ENCODE measurements around the gene ICA1. TPM values are rescaled to one million over a fixed set of nuclear protein-coding genes. Genes with fewer than 3 reads are reported as not detected.

The ICA1 gene
- total and polyA plus RNA-seq, 10 donors: 9.6 to 45.7 (median 27.0) TPM

DNA sequence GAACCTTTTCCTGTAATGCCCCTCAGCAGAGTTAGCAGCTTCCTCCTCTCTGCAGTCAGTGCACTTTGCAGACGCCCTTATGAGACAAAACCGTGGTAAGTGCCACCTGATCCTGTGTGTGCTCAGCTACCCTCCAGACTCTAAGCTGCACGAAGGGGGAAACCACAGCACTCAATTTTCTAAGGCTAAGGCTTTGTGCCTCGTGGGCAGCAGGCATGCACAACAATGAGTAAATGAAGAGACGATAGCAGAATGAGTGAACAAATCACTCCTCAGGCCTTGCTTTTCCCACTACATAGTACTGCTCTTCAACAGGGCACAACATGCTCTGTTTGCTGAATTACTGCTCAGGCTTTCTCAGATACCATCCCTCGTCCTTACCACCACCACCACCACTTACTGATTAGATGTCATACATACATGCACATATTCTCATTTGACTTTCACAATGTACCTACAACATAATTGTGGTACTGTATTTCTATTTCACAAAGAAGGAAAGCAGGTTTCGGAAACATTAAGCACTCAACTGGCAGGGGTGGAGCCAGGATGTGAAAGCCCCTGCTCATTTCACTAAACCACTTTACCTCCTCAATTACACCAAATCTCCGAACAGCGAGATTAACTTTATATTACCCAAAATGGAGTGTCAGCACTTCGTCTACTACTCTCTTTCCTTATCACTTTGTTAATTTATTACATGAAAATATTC is 85.4 kb downstream of the ICA1 start:
- 21 to 28% (median 24%) methylated on average over 10 of the region's 10 CpGs for WGBS, 5 donors
- Histone ChIP-seq H3K4me1 (peaks cover 27 to 74% (median 46%) of the 10 kb centered on the region in 6 donors), H3K27ac (peak overlapping the region; percentile 76 to 90 (median 84)), H3K4me3 (peak overlapping the region in 2 of 8 donors; percentile 4 to 43), H3K9me3 (no peaks in the 10 kb centered on the region), H3K27me3 (replicated peaks in 1 of 7) (no peaks in the 10 kb centered on the region), H3K36me3 (no peaks in the 10 kb centered on the region)
- TF ChIP-seq, protein P1, sequence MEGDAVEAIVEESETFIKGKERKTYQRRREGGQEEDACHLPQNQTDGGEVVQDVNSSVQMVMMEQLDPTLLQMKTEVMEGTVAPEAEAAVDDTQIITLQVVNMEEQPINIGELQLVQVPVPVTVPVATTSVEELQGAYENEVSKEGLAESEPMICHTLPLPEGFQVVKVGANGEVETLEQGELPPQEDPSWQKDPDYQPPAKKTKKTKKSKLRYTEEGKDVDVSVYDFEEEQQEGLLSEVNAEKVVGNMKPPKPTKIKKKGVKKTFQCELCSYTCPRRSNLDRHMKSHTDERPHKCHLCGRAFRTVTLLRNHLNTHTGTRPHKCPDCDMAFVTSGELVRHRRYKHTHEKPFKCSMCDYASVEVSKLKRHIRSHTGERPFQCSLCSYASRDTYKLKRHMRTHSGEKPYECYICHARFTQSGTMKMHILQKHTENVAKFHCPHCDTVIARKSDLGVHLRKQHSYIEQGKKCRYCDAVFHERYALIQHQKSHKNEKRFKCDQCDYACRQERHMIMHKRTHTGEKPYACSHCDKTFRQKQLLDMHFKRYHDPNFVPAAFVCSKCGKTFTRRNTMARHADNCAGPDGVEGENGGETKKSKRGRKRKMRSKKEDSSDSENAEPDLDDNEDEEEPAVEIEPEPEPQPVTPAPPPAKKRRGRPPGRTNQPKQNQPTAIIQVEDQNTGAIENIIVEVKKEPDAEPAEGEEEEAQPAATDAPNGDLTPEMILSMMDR (IDR thresholded peaks at IDR 0.05 in 8 of 11, conservative IDR thresholded peaks at IDR 0.05 in 3 of 11): no peak
- TF ChIP-seq POLR2A (IDR thresholded peaks at IDR 0.05): peak in 1 of 3 donors; percentile 10
- TF ChIP-seq POLR2AphosphoS5 (IDR thresholded peaks at IDR 0.05): peak in 2 of 3 donors; percentile 58 to 76
- intact Hi-C loops (cut with DNase I; ENCODE audit: low total_unique reads): no loop called here
- DNase-seq: peak; percentile 78

DNA sequence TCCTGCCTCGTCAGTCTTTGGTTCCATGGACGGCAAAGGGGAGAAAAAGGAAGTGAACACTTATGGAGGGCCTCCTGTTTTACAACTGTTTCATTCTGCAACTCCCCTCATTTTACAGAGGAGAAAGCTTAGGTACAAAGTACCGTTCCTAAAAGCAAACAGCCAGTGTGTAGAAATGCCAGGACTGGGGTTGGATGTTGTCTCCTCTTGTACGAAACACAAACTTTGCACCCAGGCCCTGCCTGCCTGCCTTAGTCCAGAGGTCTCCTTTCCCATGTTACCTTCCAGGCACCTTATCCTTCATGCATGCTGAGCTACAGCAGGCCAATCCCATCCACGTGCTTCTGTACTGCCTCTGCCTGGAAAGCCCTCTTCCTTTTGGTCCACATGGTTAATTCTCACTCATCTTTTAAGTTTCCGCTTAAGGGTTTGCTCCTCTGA is 86.0 kb downstream of the ICA1 start:
- intact Hi-C loops (cut with DNase I; ENCODE audit: low total_unique reads): no loop called here
- WGBS, 5 donors: 27 to 44% (median 31%) methylated on average over 6 of the region's 6 CpGs
- Histone ChIP-seq H3K36me3 (no peaks in the 10 kb centered on the region), H3K27me3 (replicated peaks in 1 of 7) (no peaks in the 10 kb centered on the region), H3K27ac (peak overlapping the region; percentile 76 to 90 (median 84)), H3K4me1 (peaks cover 27 to 74% (median 46%) of the 10 kb centered on the region in 6 donors), H3K9me3 (no peaks in the 10 kb centered on the region), H3K4me3 (peak overlapping the region in 2 of 8 donors; percentile 4 to 43)
- DNase-seq: no peak
- TF ChIP-seq POLR2AphosphoS5 (IDR thresholded peaks at IDR 0.05) (no peak), POLR2A (IDR thresholded peaks at IDR 0.05) (no peak)
- TF ChIP-seq, protein P1 (IDR thresholded peaks at IDR 0.05 in 8 of 11, conservative IDR thresholded peaks at IDR 0.05 in 3 of 11): no peak

DNA sequence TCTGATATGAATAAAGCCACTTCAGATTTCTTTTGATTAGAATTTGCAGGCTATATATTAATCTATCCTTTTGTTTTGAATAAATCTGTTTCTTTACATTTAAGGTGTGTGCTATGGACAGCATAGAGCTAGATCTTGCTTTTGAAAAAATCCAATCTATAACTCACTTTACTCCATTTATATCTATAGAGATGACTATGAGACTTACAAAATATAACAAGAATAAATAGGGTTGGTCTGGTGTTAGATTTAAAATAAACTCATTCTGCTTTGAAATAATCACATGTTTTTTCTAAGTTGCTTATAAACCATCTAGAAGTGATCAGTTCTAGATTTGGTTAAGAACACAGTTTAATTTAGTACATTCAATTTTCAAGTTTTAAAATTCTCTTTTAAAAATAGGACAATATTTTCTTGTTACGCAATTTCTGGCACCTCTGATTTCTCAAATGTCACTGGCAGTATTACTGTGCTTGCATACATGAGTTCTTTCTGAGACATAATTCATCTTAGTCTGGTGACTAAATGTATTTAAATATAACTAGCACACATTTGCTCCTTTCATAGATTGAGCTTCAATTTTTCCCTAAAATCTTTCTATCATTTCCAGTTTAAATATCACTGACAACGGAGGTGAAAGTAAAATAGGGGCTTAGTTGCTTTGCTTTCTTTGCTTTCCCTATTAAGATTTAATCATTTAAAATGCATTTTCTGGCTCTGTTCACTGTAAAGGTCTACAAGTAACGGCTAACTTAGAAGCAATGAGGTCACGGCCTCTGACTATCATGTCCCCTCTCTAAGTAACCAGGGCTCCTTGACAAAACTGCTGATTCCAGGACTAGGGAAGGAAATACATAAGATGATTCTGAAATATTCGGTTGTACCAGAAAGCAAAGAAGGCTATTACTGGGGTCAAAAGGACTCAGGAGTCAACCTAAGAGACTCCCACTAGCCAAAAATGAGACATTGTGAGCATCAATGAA is 89.3 kb downstream of the ICA1 start:
- TF ChIP-seq, protein P1 (IDR thresholded peaks at IDR 0.05 in 8 of 11, conservative IDR thresholded peaks at IDR 0.05 in 3 of 11): no peak
- TF ChIP-seq POLR2A (IDR thresholded peaks at IDR 0.05) (no peak), POLR2AphosphoS5 (IDR thresholded peaks at IDR 0.05) (no peak)
- peaks cover 17 to 51% (median 30%) of the 10 kb centered on the region in 6 donors for H3K4me1 ChIP-seq
- no peak overlapping the region for H3K4me3 ChIP-seq
- no peaks in the 10 kb centered on the region for H3K9me3 ChIP-seq
- WGBS, 5 donors: 73 to 81% (median 77%) methylated on average over 5 of the region's 5 CpGs
- no peak for DNase-seq
- intact Hi-C loops (cut with DNase I; ENCODE audit: low total_unique reads): no loop called here
- no peak overlapping the region for H3K27ac ChIP-seq
- no peaks in the 10 kb centered on the region for H3K36me3 ChIP-seq
- H3K27me3 ChIP-seq (replicated peaks in 1 of 7): no peaks in the 10 kb centered on the region

Measured in spleen (tissue), 11 donors.